Measurements from ENCODE around the gene SYNGR1.
"Not testable (repeated sequence)": the region's sequence is repeated elsewhere in the genome, so short reads cannot be mapped to it uniquely, and the experiment has no call there.

Gene SYNGR1

GRCh38 chr22:39352306-39352891 lies 2.6 kb downstream of the SYNGR1 start:
- no peak for DNase-seq

- no peak for DNase-seq
Measured at GRCh38 chr22:39353346-39353745, 3.6 kb downstream of the SYNGR1 start.

DNA sequence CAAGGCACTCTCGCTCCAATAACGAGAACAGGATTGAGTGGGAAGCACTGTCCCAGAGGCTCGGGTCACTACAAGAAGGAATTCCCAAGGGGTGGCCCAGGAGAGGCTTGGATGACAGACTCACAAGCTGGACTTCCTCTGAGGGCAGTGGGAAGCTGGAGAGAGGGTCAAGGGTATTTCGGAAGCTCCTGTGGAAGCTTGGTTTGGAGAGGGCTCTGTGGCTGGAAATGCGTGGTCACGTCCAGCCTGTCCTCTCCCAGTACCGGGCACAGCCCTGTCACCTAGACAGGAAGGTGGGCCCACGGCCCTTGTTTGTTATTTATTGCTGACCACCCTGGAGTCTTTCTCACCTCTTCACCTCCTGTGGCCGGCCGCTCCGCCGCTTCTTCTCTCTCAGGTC lies 5.3 kb downstream of the SYNGR1 start:
- DNase-seq: no peak

DNA sequence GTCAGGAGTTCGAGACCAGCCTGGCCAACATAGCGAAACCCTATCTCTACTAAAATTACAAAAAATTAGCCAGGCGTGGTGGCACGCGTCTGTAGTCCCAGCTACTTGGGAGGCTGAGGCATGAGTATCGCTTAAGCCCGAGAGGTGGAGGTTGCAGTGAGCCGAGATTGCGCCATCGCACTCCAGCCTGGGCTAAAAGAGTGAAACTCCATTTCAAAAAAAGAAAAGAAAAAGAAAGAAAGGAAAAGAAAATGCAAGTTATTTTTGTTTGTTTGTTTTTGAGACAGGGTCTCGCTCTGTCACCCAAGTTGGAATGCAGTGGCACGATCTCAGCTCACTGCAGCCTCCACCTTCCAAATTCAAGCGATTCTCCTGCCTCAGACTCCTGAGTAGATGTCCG lies 6.0 kb downstream of the SYNGR1 start:
- DNase-seq: not testable (repeated sequence)

DNA sequence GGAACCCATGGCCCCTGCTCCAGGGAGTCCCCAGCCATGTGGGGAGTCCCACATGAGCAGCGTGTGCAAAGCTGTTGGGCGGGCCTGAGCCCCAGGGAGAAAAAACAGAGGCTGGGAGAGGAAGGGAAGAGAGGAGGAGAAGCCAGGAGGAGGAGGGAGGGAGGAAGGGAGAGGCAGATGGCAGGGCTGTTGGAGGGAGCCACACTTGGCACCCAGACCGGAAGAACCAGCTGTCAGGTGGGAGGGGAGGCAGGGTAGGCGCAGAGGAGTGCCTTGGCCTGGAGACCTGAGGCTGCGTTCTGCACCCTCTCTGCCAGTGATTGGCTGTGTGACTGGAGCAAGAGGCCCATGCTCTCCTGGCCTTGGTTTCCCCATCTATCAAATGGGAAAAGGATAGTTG lies 6.7 kb downstream of the SYNGR1 start:
- DNase-seq: no peak

DNA sequence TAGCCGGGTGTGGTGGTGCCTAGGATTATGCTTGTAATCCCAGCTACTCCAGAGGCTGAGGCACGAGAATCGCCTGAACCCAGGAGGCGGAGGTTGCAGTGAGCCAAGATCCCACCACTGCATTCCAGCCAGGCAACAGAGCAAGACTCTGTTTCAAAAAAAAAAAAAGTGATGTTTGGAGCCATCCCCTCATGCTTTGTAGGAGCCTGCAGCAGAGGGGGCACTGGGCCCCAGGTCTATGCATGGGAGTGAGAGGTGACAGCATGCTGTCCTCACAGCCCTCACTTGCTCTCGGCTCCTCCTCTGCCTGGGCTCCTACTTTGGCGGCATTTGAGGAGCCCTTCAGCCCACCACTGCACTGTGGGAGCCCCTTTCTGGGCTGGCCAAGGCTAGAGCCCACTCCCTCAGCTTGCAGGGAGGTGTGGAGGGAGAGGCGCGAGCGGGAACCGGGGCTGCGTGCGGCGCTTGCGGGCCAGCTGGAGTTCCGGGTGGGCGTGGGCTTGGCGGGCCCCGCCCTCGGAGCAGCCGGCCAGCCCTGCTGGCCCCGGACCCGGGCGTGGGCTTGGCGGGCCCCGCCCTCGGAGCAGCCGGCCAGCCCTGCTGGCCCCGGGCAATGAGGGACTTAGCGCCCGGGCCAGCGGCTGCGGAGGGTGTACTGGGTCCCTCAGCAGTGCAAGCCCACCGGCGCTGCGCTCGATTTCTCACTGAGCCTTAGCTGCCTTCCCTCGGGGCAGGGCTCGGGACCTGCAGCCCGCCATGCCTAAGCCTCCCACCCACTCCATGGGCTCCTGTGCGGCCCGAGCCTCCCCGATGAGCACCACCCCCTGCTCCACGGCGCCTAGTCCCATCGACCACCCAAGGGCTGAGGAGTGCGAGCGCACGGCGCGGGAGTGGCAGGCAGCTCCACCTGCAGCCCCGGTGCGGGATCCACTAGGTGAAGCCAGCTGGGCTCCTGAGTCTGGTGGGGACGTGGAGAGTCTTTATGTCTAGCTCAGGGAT lies 7.6 kb downstream of the SYNGR1 start:
- not testable (repeated sequence) for DNase-seq

- DNase-seq: not testable (repeated sequence)
Measured at GRCh38 chr22:39358197-39358596, 8.4 kb downstream of the SYNGR1 start.

DNA sequence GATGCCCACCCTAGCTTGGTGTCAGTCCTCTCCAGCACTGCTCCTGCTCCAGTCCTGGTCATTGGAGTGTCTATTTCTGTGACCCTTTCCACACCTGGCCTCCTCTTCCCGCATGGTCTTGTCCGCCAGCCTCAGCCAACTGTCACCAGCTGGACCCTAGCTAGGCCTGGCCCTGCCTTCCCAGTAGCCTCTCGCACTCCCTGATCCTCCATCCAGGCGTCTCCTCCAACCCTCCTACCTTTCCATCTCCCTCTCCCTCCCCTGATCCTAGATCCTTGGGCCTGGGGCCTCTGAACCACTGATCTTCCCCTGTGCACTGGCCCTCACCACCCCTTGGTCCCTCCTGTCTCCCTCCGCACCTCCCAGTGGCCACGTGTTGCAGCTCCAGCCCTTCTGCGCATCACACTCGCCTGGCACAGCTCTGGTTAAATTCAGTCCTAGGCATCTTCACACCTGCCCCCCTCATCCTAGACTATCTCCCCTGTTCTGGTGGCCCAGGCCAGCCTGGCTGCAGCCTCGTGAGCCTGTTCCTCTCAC lies 9.9 kb downstream of the SYNGR1 start:
- DNase-seq: no peak

DNA sequence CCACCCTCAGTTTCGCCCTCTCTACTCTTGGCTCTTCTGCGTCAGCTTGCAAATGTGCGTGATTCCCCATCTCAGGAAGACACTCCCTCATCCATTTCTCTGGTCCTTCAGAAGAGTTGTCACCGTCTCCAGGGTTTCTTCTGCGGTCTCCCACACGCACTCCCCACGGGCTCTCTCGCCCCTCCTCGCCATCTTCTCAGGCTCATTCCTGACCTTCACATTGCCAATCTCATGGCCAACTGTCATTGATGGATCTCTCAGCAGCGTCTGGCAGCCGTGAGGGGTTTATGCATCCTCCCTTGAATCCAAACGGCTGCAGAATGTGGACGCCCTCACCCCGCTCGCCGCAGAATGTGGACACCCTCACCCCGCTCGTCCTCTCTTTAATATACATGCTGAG lies 10.5 kb downstream of the SYNGR1 start:
- DNase-seq: no peak

DNA sequence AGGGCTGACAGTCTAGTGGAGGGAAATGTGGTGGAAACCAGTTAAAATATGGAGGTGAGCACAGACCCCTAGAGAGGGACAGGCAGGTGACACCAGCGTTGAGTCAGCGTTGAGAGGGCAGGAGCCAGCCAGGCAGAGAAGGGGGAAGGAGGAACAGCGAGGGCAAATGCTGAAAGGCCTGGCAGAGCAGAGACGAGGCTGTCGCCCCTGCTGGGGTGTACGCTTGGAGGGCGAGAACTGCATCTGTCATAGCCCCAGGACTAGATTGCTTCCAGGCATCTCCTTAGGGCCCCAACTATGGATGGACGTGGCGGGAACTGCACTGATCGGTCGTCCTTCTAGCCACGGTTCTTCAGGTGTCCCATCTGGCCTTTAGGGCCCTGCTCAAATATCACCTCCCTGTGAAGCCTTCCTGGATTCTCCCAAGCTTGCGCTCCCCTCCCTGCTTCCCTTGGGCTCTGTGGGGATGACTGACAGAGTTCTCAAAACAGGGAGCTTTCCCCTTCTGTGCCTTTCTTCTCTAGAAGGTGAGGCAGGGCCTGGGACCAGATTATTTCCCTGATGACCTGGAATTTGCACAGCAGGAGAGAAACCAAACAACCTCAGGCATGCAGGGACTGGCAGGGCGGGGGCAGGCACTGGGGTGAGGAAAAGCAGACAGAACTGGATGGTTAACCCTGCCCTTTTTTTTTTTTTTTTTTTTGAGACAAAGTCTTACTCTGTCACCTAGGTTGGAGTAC lies 11.1 kb downstream of the SYNGR1 start:
- DNase-seq: no peak

- no peak for DNase-seq
Measured at GRCh38 chr22:39361496-39361895, 11.7 kb downstream of the SYNGR1 start.

GRCh38 chr22:39362271-39362670 lies 12.5 kb downstream of the SYNGR1 start:
- no peak for DNase-seq

DNA sequence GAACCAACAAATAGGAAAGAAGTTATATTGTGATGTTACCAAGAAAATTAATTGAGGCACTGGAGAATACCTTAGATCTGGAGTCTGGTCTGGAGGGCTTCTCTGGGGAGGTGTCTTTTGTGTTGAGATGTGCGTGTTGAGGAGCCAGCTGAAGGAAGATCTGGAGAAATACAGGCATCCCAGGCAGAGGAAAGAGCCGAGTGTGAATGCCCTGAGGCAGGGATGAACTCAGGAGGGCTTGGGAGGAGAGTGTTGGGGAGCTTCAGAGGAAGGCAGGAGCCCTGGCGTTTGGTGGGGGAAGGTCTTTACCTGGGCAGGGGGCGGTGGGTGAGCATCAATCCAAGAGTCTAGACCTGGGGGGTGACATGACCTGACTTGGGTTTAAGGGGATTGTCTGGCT lies 13.1 kb downstream of the SYNGR1 start:
- DNase-seq: no peak

- DNase-seq: no peak
Measured at GRCh38 chr22:39363751-39364515, 14.1 kb downstream of the SYNGR1 start.

- DNase-seq: no peak
Measured at GRCh38 chr22:39364714-39365491, 15.1 kb downstream of the SYNGR1 start.

- DNase-seq: no peak
Measured at GRCh38 chr22:39365492-39365780, 15.6 kb downstream of the SYNGR1 start.

DNA sequence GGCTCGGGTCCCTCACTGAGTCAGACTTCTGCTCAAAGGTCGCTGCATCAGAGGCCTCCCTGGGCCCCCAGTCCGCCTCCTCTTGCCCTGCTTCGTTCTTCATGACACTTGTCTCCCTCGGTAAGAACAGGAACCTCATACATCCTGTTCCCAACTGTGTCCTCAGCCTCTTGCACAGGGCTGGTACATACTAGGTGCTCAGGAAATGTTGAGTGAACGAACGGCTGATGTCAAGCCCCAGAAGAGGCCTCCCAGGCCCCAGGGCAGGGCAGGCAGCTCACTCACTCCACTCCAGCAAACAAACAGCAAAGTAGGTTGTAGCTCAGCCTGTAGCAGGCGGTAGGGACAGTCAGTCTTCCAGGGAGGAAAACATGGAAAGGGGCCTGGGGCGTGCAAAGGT lies 17.2 kb downstream of the SYNGR1 start:
- no peak for DNase-seq

GRCh38 chr22:39368461-39368911 lies 18.7 kb downstream of the SYNGR1 start:
- no peak for DNase-seq

- DNase-seq: no peak
Measured at GRCh38 chr22:39369186-39369585, 19.4 kb downstream of the SYNGR1 start.

GRCh38 chr22:39369586-39369985 lies 19.8 kb downstream of the SYNGR1 start:
- no peak for DNase-seq

- no peak for DNase-seq
Measured at GRCh38 chr22:39371732-39372131, 21.9 kb downstream of the SYNGR1 start.

DNA sequence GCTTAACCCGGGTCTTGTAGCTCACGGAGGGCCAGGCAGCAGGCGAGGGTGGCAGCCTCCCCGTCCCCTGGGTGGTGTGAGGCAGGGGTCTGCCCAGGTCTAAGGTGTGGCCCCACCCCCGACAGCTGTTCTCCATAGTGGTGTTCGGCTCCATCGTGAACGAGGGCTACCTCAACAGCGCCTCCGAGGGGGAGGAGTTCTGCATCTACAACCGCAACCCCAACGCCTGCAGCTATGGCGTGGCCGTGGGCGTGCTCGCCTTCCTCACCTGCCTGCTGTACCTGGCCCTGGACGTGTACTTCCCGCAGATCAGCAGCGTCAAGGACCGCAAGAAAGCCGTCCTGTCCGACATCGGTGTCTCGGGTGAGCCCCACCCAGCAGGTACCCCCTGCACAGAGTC lies 24.4 kb downstream of the SYNGR1 start:
- no peak for DNase-seq
